Activated T-cell treated with anti-CD3 and anti-CD28 coated beads for 1 hour (primary cell): ENCODE measurements around the gene PHF14.

Source experiments
- DNase-seq: peaks from one replicate; pipeline ENCODE4 v3.0.0-alpha.2; 2020; ENCODE audit warnings: low read depth

The PHF14 gene

GRCh38 chr7:11104578-11104977 is 130.9 kb downstream of the PHF14 start:
- no peak for DNase-seq

- DNase-seq: no peak
These were observed 136.0 kb downstream of the PHF14 start for GRCh38 chr7:11109659-11110058.

GRCh38 chr7:11120068-11120664 is 146.5 kb downstream of the PHF14 start:
- no peak for DNase-seq

GRCh38 chr7:11120675-11121220 is 147.1 kb downstream of the PHF14 start:
- DNase-seq: no peak

- DNase-seq: no peak
These were observed 151.3 kb downstream of the PHF14 start for GRCh38 chr7:11124856-11125559.

- DNase-seq: no peak
These were observed 153.6 kb downstream of the PHF14 start for GRCh38 chr7:11127114-11127785.

GRCh38 chr7:11127988-11128387 is 154.3 kb downstream of the PHF14 start:
- no peak for DNase-seq

GRCh38 chr7:11128498-11128897 is 154.8 kb downstream of the PHF14 start:
- no peak for DNase-seq

- no peak for DNase-seq
These were observed 156.3 kb downstream of the PHF14 start for GRCh38 chr7:11130012-11130411.

- no peak for DNase-seq
These were observed 156.9 kb downstream of the PHF14 start for GRCh38 chr7:11130601-11131000.

GRCh38 chr7:11133436-11133959 is 159.8 kb downstream of the PHF14 start:
- DNase-seq: no peak

- DNase-seq: no peak
These were observed 161.9 kb downstream of the PHF14 start for GRCh38 chr7:11135573-11135972.

- DNase-seq: no peak
These were observed 167.9 kb downstream of the PHF14 start for GRCh38 chr7:11141541-11141940.

GRCh38 chr7:11153694-11154093 is 180.0 kb downstream of the PHF14 start:
- DNase-seq: no peak

- DNase-seq: no peak
These were observed 182.2 kb downstream of the PHF14 start for GRCh38 chr7:11155883-11156282.

- DNase-seq: no peak
These were observed 187.8 kb downstream of the PHF14 start for GRCh38 chr7:11161499-11161898.

GRCh38 chr7:11163220-11163619 is 189.5 kb downstream of the PHF14 start:
- no peak for DNase-seq

GRCh38 chr7:11166051-11166450 is 192.4 kb downstream of the PHF14 start:
- no peak for DNase-seq

GRCh38 chr7:11168650-11169170 is 195.0 kb downstream of the PHF14 start:
- no peak for DNase-seq

GRCh38 chr7:11170175-11170574 is 196.5 kb downstream of the PHF14 start:
- no peak for DNase-seq

- DNase-seq: no peak
These were observed 197.3 kb downstream of the PHF14 start for GRCh38 chr7:11170863-11171568.
